Tibial artery (tissue), 4 donors: ENCODE measurements around the gene ARID5A.

ENCODE experiments used
- DNase-seq, 2 donors: peaks; one replicate each; pipeline ENCODE4 v3.0.0-alpha.2; 2019
- H3K27ac ChIP-seq, 2 donors: fragments of 200-600 bp; sonication (generic) in 1 of 2; 1 replicate in 1 of 2; 2 replicates in 1 of 2; pipeline ENCODE4 v1.5.1; 2018 to 2019; ENCODE audit warnings: mild to moderate bottlenecking in 1 of 2
- H3K27me3 ChIP-seq, 2 donors: fragments of 200-600 bp; sonication (generic) in 1 of 2; one replicate each; pipeline versions ENCODE4 v1.5.1 to v1.6.0; 2016 to 2019
- H3K36me3 ChIP-seq, 3 donors: fragments of 200-600 bp; sonication (generic) in 2 of 3; one replicate each; pipeline ENCODE4 v1.5.1; 2016 to 2019; ENCODE audit warnings: mild to moderate bottlenecking in 2 of 3
- H3K4me1 ChIP-seq, 4 donors: fragments of 200-600 bp; sonication (generic) in 2 of 4; 1 replicate in 3 of 4; 2 replicates in 1 of 4; pipeline ENCODE4 v1.5.1; 2016 to 2019
- H3K4me3 ChIP-seq, 2 donors: fragments of 200-600 bp; sonication (generic) in 1 of 2; 1 replicate in 1 of 2; 2 replicates in 1 of 2; pipeline ENCODE4 v1.5.1; 2018 to 2019; ENCODE audit warnings: mild to moderate bottlenecking in 2 of 2
- H3K9me3 ChIP-seq, 3 donors: fragments of 200-600 bp; sonication (generic) in 1 of 3; one replicate each; pipeline ENCODE4 v1.5.1; 2016 to 2019
- intact Hi-C: fragments of 100-400 bp; cut with DNase I; formaldehyde crosslinking; loops from one replicate; pipeline ENCODE4 v1.15.0; 2023; ENCODE audit warnings: low total_unique reads
- TF ChIP-seq, protein P1 (sequence below), 2 experiments: fragments of 200-600 bp in 1 of 2; fragments of 450-650 bp in 1 of 2; IDR thresholded peaks; one replicate each; pipeline ENCODE4 v1.5.1; 2017 to 2019; ENCODE audit warnings: antibody characterized with exemption in 2 of 2, mild to moderate bottlenecking in 1 of 2, moderate library complexity in 1 of 2

The ARID5A gene

DNA sequence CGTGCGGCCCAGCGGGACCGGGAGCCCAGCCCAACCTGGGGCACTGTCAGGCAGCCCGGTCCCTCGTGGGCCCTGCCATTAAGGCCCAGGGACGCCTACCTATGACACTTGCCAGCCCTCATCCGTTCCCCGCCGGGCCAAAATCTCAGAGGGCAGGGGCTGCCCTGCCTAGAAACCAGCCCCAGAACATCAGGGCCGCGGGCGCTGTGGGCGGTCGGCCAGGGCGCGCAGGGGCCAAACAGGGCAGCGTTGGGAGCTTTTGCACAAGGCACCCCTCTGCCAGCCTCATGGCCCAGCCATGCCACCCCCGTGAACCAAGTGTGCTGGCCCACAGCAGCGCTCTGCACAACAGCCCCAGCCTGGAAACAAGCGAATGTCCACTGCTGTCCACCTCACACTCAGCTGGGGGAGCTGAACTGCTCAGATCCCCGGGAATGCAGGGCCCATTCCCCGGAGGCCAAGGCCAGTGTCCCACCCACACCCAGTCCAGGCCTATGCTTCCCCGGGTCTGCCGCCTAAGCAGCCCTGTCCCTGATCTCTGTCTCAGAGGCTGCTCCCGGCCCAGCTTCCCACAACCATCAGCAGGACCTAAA, 27.9 kb upstream of the ARID5A start:
- Histone ChIP-seq H3K4me1 (peaks cover 0 to 24% (median 16%) of the 10 kb centered on the region in 4 donors), H3K4me3 (peak overlapping the region in 1 of 2 donors; percentile 42)
- intact Hi-C loops: loop anchor here (10.0 kb wide), 3 partner anchors 204 to 364 kb away; partner anchors contain the start of genes CIAO1, DUSP2, SNRNP200 and TMEM127

DNA sequence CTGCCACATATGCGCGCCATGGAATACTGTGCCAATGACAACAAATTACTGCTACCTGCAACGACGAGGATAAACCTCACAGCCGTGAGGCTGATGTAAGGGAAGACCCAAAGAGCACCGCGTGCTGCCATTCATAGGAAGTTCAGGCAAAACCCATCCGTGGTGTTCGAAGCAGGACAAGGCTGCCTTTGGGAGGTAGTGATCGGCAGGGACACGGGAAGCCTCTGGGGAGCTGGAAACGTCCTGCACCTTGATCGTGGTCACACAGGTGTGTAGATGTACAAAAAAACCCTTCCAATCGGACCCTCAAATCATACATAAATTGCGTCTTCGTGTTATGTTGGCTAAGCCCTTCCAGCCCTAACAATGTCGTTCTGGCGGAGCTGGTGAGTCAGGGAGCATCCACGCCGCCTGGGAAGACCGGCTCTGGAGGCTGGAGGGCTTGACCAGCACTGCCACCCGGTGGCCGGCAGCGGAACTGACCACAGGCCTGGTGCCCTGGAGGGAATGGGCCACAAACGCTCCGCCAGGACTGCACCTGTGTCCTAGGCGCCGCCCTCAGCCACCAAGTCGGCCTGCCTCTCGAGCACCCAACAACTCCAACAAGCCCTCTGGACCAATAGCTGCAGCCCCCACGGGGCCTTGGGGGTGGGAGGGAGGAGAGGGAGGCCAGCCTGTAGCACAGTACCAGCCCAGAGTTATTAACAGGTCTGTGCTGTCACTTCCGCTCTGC, 27.3 kb upstream of the ARID5A start:
- DNase-seq: peak; percentile 87 to 92
- no peak overlapping the region for H3K27ac ChIP-seq
- no peak overlapping the region for H3K4me3 ChIP-seq
- H3K4me1 ChIP-seq: peaks cover 0 to 24% (median 16%) of the 10 kb centered on the region in 4 donors
- no peaks in the 10 kb centered on the region for H3K27me3 ChIP-seq
- intact Hi-C loops: loop anchor here (10.0 kb wide), 3 partner anchors 204 to 364 kb away; partner anchors contain the start of genes CIAO1, DUSP2, SNRNP200 and TMEM127
- H3K9me3 ChIP-seq: no peaks in the 10 kb centered on the region
- H3K36me3 ChIP-seq: no peaks in the 10 kb centered on the region
- TF ChIP-seq, protein P1, sequence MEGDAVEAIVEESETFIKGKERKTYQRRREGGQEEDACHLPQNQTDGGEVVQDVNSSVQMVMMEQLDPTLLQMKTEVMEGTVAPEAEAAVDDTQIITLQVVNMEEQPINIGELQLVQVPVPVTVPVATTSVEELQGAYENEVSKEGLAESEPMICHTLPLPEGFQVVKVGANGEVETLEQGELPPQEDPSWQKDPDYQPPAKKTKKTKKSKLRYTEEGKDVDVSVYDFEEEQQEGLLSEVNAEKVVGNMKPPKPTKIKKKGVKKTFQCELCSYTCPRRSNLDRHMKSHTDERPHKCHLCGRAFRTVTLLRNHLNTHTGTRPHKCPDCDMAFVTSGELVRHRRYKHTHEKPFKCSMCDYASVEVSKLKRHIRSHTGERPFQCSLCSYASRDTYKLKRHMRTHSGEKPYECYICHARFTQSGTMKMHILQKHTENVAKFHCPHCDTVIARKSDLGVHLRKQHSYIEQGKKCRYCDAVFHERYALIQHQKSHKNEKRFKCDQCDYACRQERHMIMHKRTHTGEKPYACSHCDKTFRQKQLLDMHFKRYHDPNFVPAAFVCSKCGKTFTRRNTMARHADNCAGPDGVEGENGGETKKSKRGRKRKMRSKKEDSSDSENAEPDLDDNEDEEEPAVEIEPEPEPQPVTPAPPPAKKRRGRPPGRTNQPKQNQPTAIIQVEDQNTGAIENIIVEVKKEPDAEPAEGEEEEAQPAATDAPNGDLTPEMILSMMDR (IDR thresholded peaks at IDR 0.05): peak; percentile 98 to 99

More for the DNA sequence above, 27.9 kb upstream of the ARID5A start:
- Histone ChIP-seq H3K27ac (no peak overlapping the region), H3K9me3 (no peaks in the 10 kb centered on the region), H3K36me3 (no peaks in the 10 kb centered on the region), H3K27me3 (no peaks in the 10 kb centered on the region)
- TF ChIP-seq, protein P1 (IDR thresholded peaks at IDR 0.05): no peak
- peak in 1 of 2 donors; percentile 66 for DNase-seq

DNA sequence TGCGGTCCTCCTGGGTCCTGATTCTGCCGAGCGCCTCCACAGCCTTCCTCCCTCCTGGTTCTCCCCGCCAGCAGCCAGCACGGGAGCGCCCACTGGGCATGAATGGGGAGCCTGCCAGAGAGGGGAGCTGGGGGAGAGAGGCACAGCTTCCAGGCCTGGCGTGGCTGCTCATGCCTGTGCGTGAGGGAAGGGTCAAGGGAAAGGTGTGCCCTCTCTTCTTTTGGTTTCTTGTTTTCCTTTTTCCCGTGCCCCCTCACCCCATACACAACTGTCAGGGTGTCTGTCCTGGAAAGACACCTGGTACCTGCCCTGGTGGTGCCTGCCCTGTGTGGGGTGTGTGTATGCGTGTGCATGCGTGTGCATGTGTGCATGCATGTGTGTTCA, 26.7 kb upstream of the ARID5A start:
- no peaks in the 10 kb centered on the region for H3K9me3 ChIP-seq
- no peak overlapping the region for H3K4me3 ChIP-seq
- TF ChIP-seq, protein P1 (IDR thresholded peaks at IDR 0.05): no peak
- DNase-seq: no peak
- intact Hi-C loops: loop anchor here (10.0 kb wide), 4 partner anchors 205 to 485 kb away; partner anchors contain the start of genes CIAO1, DUSP2, SNRNP200 and TMEM127
- H3K27me3 ChIP-seq: no peaks in the 10 kb centered on the region
- no peaks in the 10 kb centered on the region for H3K36me3 ChIP-seq
- peaks cover 0 to 24% (median 16%) of the 10 kb centered on the region in 4 donors for H3K4me1 ChIP-seq
- H3K27ac ChIP-seq: no peak overlapping the region

DNA sequence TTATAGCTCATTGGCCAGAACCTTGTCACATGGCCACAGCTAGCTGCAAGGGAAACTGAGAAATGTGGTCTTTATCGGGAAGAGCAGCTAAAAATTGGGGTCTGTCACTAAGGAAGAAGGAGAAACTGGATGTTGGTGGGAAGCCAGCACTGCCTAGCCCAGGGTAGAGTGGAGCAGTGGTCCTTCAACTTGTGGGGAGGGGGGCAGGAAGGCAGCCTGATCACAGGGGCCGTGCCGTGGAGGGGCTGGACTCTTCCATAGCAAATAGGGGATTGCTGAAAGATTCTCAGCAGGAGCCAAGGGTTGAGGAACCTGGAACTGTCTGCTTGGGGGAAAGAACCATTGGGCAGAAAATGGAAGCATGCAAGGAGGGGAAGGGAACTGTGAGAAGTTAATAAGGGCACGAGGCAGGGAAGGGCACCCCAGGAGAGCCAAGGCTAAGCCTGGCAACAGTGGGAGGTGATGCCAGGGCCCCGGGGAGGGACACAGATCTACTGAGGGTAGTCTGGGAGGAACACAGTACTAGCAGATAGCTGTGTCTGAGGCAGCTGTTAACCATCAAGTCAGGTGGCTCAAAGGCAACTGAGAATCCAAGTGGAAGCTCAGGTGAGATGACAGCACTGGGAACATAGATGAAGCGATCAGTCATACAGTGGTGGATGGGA, 25.5 kb upstream of the ARID5A start:
- no peak overlapping the region for H3K4me3 ChIP-seq
- no peak overlapping the region for H3K27ac ChIP-seq
- peaks cover 0 to 20% (median 16%) of the 10 kb centered on the region in 4 donors for H3K4me1 ChIP-seq
- DNase-seq: peak in 1 of 2 donors; percentile 54
- TF ChIP-seq, protein P1 (IDR thresholded peaks at IDR 0.05): no peak
- no peaks in the 10 kb centered on the region for H3K9me3 ChIP-seq
- intact Hi-C loops: loop anchor here (10.0 kb wide), 1 partner anchor 486 kb away; no protein-coding TSS in a partner anchor
- H3K27me3 ChIP-seq: no peaks in the 10 kb centered on the region
- H3K36me3 ChIP-seq: no peaks in the 10 kb centered on the region

DNA sequence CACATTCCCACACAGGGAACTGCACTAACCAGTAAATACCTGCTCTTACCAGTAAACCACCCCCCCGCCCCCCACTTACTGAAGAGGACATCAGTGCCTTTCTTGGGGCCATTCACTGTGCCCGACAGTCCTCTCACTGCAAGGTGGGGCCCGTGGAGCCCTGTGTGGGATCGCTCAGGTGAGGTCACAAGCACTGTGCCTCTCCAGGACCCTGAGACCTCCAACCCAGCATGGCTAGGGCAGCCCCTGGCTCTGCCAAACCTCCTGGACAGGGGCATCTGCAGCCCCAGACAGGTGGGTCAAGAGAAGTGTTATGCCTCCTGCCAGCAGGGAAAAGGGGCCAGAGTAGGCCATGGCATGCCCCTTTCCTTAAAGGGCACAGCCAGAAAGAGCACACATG, 24.7 kb upstream of the ARID5A start:
- Histone ChIP-seq H3K27me3 (no peaks in the 10 kb centered on the region), H3K9me3 (no peaks in the 10 kb centered on the region), H3K27ac (no peak overlapping the region), H3K4me1 (peaks cover 0 to 20% (median 16%) of the 10 kb centered on the region in 4 donors), H3K4me3 (no peak overlapping the region), H3K36me3 (no peaks in the 10 kb centered on the region)
- intact Hi-C loops: loop anchor here (10.0 kb wide), 1 partner anchor 487 kb away; no protein-coding TSS in a partner anchor
- DNase-seq: peak in 1 of 2 donors; percentile 42
- TF ChIP-seq, protein P1 (IDR thresholded peaks at IDR 0.05): no peak
